ENCODE measurements around the gene IREB2. TPM values are rescaled to one million over a fixed set of nuclear protein-coding genes. Genes with fewer than 3 reads are reported as not detected.

IREB2 gene
- total RNA-seq, 1 donor from 2014 or later: 84.9 TPM

- peaks cover 15% of the 10 kb centered on the region for H3K27me3 Mint-ChIP-seq (ENCODE audit: low read depth)
- no peaks in the 10 kb centered on the region for H3K9me3 Mint-ChIP-seq
- peak overlapping the region; percentile 93 for H3K27ac Mint-ChIP-seq
- peak overlapping the region; percentile 84 for H3K4me3 Mint-ChIP-seq
- H3K36me3 Mint-ChIP-seq: peaks cover 8% of the 10 kb centered on the region
- H3K4me1 Mint-ChIP-seq: peaks cover 28% of the 10 kb centered on the region
- DNase-seq (ENCODE audit: low spot score in 2 of 2, unreplicated experiment in 2 of 2): no peak
- TF ChIP-seq CTCF (IDR thresholded peaks at IDR 0.05; ENCODE audit: unreplicated experiment): no peak
Measured at GRCh38 chr15:78437107-78437761, 782 bp upstream of the IREB2 start.

GRCh38 chr15:78438619-78439285, 736 bp downstream of the IREB2 start:
- peak overlapping the region; percentile 84 for H3K4me3 Mint-ChIP-seq
- H3K36me3 Mint-ChIP-seq: peaks cover 14% of the 10 kb centered on the region
- DNase-seq (ENCODE audit: low spot score in 2 of 2, unreplicated experiment in 2 of 2): peak in 1 of 2 experiments; percentile 46
- peaks cover 30% of the 10 kb centered on the region for H3K4me1 Mint-ChIP-seq
- H3K27me3 Mint-ChIP-seq (ENCODE audit: low read depth): peaks cover 5% of the 10 kb centered on the region
- peak overlapping the region; percentile 93 for H3K27ac Mint-ChIP-seq
- no peak for TF ChIP-seq CTCF (IDR thresholded peaks at IDR 0.05; ENCODE audit: unreplicated experiment)
- H3K9me3 Mint-ChIP-seq: no peaks in the 10 kb centered on the region

- Mint-ChIP-seq H3K4me1 (peaks cover 31% of the 10 kb centered on the region), H3K36me3 (peaks cover 16% of the 10 kb centered on the region), H3K27ac (peak overlapping the region; percentile 64), H3K4me3 (no peak overlapping the region), H3K27me3 (ENCODE audit: low read depth) (no peaks in the 10 kb centered on the region), H3K9me3 (no peaks in the 10 kb centered on the region)
- TF ChIP-seq CTCF (IDR thresholded peaks at IDR 0.05; ENCODE audit: unreplicated experiment): no peak
- DNase-seq (ENCODE audit: low spot score in 2 of 2, unreplicated experiment in 2 of 2): no peak
Measured at GRCh38 chr15:78440375-78441373, 2.7 kb downstream of the IREB2 start.

- Mint-ChIP-seq H3K27ac (no peak overlapping the region), H3K36me3 (peaks cover 31% of the 10 kb centered on the region), H3K9me3 (no peaks in the 10 kb centered on the region), H3K27me3 (ENCODE audit: low read depth) (no peaks in the 10 kb centered on the region), H3K4me1 (peaks cover 34% of the 10 kb centered on the region), H3K4me3 (no peak overlapping the region)
- no peak for TF ChIP-seq CTCF (IDR thresholded peaks at IDR 0.05; ENCODE audit: unreplicated experiment)
- no peak for DNase-seq (ENCODE audit: low spot score in 2 of 2, unreplicated experiment in 2 of 2)
Measured at GRCh38 chr15:78444255-78444654, 6.2 kb downstream of the IREB2 start.

GRCh38 chr15:78445875-78446274, 7.9 kb downstream of the IREB2 start:
- DNase-seq (ENCODE audit: low spot score in 2 of 2, unreplicated experiment in 2 of 2): no peak
- H3K27ac Mint-ChIP-seq: no peak overlapping the region
- no peaks in the 10 kb centered on the region for H3K27me3 Mint-ChIP-seq (ENCODE audit: low read depth)
- no peaks in the 10 kb centered on the region for H3K9me3 Mint-ChIP-seq
- H3K4me3 Mint-ChIP-seq: no peak overlapping the region
- peaks cover 31% of the 10 kb centered on the region for H3K36me3 Mint-ChIP-seq
- no peak for TF ChIP-seq CTCF (IDR thresholded peaks at IDR 0.05; ENCODE audit: unreplicated experiment)
- peaks cover 36% of the 10 kb centered on the region for H3K4me1 Mint-ChIP-seq

Data from mesothelial cell of epicardium (in vitro differentiated cells).